GM21526 (cell line): Measurements from ENCODE around the gene NME3.
"Not testable (repeated sequence)": the region's sequence is repeated elsewhere in the genome, so short reads cannot be mapped to it uniquely, and the experiment has no call there.

ENCODE experiments used
- ATAC-seq: cut with Tn5 transposase; IDR thresholded peaks from one replicate; pipeline ENCODE4 v1.9.1; 2021; ENCODE audit warnings: moderate library complexity; ENCODE audit not compliant: unreplicated experiment, low FRiP score

The NME3 gene

GRCh38 chr16:1771188-1771863 lies at the start of gene NME3:
Gene NME3 (minus strand): TSS chr16:1771543. CDS start chr16:1771534, 9 bp downstream.
- ATAC-seq = no peak

DNA sequence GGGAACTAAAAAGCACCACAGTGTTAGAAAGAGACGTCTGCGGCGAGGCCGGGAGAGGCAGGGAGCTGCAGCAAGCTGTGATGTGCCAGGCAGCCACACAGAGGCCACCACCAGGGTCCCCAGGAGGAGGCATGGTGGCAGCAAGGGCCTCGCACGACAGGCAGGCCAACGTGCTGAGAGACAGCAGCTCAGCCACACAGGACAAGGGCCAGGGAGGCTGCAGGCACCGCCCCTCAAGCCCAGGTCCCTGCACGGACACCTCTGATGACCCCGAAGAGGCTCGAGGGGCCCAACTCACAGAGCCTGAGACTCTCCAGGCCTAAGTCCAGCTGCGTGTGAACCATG lies 49.6 kb upstream of the NME3 start:
- ATAC-seq = no peak

GRCh38 chr16:1820096-1820945 lies 49.0 kb upstream of the NME3 start:
- ATAC-seq = no peak

GRCh38 chr16:1819611-1820010 lies 48.3 kb upstream of the NME3 start:
- no peak for ATAC-seq

DNA sequence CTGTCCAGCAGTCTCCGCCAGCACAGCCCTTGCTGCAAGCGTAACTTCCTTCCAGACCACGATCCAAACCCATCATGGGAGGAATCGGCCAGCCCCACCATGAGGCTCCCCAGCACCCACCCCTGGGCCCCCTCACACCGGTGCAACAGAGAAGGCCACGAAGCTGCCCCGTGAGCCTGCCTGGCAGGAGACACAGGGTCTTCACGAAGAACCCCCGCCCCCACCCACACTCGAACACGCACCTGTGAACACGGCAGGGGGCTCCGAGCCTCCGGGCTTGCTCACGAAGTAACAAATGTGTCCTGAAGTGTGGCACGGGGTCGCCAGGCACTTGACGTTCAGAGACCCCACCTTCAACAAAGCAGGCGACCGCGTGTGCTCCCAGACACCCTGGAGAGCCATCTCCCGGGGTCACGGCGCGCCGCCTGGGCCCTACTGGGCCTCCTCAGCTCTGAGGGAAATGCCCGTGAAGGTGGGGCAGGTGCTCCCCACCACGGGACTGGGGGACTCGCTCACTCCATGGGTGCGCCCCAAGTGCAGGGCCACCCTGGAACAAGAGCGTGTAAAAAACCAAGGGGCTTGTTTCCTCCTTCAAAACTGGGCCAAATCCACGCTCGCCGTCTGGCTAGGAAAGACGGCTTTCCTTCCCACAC lies 47.7 kb upstream of the NME3 start:
- no peak for ATAC-seq

GRCh38 chr16:1818204-1818872 lies 47.0 kb upstream of the NME3 start:
- ATAC-seq = no peak

GRCh38 chr16:1817716-1818115 lies 46.4 kb upstream of the NME3 start:
- no peak for ATAC-seq

DNA sequence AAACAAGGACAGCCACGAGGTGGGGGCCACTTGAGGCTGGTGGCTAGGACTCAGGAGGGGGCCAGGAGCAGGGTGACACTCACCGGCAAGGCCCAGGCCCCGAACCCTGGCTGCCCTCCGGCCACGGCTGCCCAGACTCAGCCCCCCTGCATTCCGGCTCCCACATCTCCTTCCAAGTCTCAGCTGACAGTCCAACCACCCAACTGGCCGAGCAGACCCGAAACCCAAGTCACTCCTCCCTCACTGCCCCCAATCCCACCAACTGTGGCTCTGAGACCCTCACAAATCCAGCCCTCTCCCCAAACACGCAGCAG lies 45.9 kb upstream of the NME3 start:
- no peak for ATAC-seq

DNA sequence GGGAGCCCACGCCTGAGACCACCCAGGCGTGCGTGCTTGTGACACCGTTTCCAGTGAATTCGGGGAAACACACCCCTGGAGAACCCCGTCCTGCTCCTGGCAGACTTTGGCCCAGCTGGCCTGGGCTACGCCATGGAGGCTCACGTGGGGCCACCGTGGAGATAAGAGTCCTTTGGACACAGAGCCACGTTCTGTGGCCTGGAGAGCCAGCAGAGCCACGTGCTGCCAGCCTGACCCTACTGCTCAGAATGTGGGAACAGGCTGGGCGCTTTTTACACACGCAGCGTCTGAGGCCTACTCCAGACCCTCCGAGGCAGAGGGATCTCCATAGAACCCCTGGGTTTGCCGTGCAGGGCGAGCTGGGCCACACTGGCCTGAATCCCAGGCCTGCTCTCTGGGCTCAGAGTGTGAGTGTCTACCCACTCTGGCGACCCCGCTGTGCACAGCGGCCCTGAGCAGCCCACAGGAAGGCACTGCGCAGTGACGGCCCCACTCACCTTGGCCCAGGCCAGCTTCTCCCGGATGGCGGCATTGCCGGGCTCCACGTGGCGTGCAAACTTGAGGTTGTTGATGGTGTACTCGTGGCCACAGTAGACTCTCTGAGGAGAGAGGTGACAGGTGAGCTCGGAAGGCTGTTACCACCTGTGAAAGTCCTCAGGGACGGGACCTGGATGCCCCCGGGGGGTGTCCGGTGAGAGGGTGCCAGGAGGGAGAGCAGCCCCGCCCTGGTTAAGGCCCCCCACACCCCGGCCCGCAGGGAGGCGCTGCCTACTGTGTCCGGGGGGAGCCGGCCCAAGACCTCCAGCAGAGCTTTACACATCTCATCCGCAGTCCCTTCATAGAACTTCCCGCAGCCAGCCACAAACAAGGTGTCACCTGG lies 45.3 kb upstream of the NME3 start:
- no peak for ATAC-seq

GRCh38 chr16:1815461-1815860 lies 44.1 kb upstream of the NME3 start:
- no peak for ATAC-seq

DNA sequence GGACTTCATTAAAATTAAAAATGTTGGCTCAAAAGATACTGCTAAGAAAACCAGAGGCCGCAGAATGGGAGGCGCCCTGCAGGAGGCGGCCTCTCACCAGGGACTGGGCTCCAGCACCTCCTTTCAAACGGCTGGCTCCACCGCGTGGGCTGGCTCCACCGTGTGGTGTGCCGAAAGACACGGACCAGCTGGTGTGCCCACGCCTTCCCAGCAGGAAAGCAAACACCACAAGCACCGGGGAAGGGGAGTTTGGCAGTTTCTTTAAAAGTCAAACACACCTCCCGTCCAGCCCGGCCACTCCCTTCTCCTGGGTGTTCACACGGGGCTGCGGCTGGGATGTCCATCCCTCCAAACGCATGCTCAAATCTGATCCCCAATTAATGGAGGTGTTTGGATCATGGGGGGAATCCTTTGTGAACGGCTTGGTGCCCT lies 41.4 kb upstream of the NME3 start:
- no peak for ATAC-seq

GRCh38 chr16:1810536-1810935 lies 39.2 kb upstream of the NME3 start:
- ATAC-seq = no peak

- no peak for ATAC-seq
Observed at GRCh38 chr16:1810106-1810505, 38.8 kb upstream of the NME3 start.

DNA sequence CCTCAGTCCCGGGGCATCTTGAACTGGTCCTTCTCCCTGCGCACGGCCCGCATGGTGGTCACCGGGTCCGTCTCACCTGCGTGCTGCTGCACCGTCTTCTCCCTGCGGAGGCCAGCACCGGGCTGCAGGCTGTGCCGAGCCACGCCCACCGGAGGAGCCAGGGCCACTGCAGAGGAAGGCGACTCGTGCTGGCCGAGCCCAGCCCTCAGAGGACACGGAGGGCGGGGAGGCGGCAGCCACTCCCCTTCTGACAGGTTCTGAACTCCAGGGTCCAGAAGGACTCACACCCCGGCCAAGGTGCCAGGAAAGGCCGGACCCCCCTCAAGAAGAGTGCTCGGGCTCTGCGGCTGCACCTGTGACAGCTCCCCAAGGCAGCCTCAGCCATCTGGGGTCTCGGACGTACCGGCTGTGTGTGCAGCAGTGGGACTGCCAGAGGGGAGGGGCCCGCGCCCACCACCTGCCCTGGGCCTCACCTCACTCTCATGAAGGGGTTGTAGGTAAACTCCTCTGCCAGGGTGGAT lies 38.0 kb upstream of the NME3 start:
- no peak for ATAC-seq

GRCh38 chr16:1808691-1809090 lies 37.3 kb upstream of the NME3 start:
- ATAC-seq = no peak

DNA sequence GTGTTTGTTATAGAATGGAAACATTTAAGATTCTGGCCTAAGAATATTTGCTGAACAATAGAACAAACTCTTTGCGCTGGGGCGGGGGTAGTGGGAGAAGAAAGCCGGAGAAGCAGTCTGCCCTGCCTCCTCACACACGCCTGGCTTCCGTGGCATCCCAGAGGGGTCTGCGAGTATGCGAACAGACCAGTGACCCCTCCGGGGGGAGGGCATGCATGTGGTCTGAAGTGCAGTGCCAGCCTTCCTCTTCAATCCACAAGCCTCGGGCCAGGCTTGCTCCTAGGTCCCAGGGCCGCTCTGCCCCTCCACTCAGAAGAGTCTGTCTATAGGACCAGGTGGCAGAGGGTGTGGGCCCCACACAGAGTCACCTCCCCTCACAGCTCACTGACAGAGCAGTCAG lies 36.3 kb upstream of the NME3 start:
- no peak for ATAC-seq

GRCh38 chr16:1800701-1801100 lies 29.4 kb upstream of the NME3 start:
- ATAC-seq = no peak

DNA sequence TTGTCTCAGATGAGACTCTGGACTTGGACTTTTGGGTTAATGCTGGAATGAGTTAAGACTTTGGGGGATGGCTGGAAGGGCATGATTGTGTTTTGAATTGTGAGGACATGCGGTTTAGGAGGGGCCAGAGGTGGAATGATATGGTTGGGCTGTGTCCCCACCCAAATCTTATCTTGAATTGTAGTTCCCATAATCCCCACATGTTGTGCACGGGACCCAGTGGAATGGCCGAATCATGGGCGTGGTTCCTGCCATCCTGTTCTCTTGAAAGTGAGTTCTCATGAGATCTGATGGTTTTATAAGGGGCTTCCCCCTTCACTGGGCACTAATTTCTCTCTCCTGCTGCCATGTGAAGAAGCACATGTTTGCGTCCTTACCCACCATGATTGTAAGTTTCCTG lies 27.9 kb upstream of the NME3 start:
- not testable (repeated sequence) for ATAC-seq

- no peak for ATAC-seq
Observed at GRCh38 chr16:1794908-1795666, 23.7 kb upstream of the NME3 start.
